Nephron (organoid): ENCODE measurements around the gene CDK18.

Source experiments
- H3K27ac Mint-ChIP-seq, 3 experiments: 2 replicates each; pipeline ENCODE4 v1.8.0; 2020; ENCODE audit warnings: mixed read lengths in 3 of 3, mild to moderate bottlenecking in 2 of 3, moderate library complexity in 1 of 3
- H3K27me3 Mint-ChIP-seq: 2 replicates; pipeline ENCODE4 v1.8.0; 2021; ENCODE audit warnings: low read depth, mild to moderate bottlenecking, moderate library complexity, mixed read lengths
- H3K36me3 Mint-ChIP-seq: 2 replicates; pipeline ENCODE4 v1.8.0; 2020; ENCODE audit warnings: low read depth, mixed read lengths
- H3K4me1 Mint-ChIP-seq: 2 replicates; pipeline ENCODE4 v1.8.0; 2020; ENCODE audit warnings: mixed read lengths
- H3K4me3 Mint-ChIP-seq, 3 experiments: 2 replicates each; pipeline ENCODE4 v1.8.0; 2020; ENCODE audit warnings: mild to moderate bottlenecking in 3 of 3, mixed read lengths in 3 of 3, moderate library complexity in 2 of 3
- H3K9me3 Mint-ChIP-seq: 2 replicates; pipeline ENCODE4 v1.8.0; 2020; ENCODE audit warnings: mixed read lengths
- TF ChIP-seq, protein P1 (sequence below), 3 experiments: fragments of 200-600 bp; sonication (generic); IDR thresholded peaks; one replicate each; pipeline ENCODE4 v1.5.0; 2021; ENCODE audit warnings: antibody characterized with exemption in 3 of 3; ENCODE audit not compliant: unreplicated experiment in 3 of 3

CDK18 gene

DNA sequence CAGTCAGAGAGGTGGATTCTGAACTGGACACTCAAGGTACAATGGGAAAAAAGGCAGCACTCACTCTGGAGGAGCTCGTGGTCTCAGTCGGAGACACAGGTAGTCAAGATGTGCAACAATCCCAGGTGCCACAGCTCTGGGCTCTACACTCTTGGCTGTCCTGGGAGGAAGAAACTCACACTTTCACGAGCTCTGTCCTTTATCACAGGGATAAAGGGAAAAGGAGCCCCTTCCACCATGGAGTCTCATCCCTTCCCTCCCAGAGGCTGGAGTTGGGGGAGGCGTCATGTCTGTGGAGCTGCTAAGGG is 20.3 kb downstream of the CDK18 start:
- Mint-ChIP-seq H3K9me3 (no peaks in the 10 kb centered on the region), H3K36me3 (peaks cover 9% of the 10 kb centered on the region), H3K27me3 (peaks cover 22% of the 10 kb centered on the region), H3K4me3 (no peak overlapping the region), H3K27ac (no peak overlapping the region), H3K4me1 (peaks cover 17% of the 10 kb centered on the region)
- TF ChIP-seq, protein P1, sequence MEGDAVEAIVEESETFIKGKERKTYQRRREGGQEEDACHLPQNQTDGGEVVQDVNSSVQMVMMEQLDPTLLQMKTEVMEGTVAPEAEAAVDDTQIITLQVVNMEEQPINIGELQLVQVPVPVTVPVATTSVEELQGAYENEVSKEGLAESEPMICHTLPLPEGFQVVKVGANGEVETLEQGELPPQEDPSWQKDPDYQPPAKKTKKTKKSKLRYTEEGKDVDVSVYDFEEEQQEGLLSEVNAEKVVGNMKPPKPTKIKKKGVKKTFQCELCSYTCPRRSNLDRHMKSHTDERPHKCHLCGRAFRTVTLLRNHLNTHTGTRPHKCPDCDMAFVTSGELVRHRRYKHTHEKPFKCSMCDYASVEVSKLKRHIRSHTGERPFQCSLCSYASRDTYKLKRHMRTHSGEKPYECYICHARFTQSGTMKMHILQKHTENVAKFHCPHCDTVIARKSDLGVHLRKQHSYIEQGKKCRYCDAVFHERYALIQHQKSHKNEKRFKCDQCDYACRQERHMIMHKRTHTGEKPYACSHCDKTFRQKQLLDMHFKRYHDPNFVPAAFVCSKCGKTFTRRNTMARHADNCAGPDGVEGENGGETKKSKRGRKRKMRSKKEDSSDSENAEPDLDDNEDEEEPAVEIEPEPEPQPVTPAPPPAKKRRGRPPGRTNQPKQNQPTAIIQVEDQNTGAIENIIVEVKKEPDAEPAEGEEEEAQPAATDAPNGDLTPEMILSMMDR (IDR thresholded peaks at IDR 0.05; ENCODE audit: unreplicated experiment in 3 of 3): no peak

GRCh38 chr1:205525495-205526285 is 21.2 kb downstream of the CDK18 start:
- Mint-ChIP-seq H3K4me1 (peaks cover 12% of the 10 kb centered on the region), H3K4me3 (no peak overlapping the region), H3K9me3 (no peaks in the 10 kb centered on the region), H3K27me3 (peaks cover 27% of the 10 kb centered on the region), H3K27ac (no peak overlapping the region), H3K36me3 (peaks cover 11% of the 10 kb centered on the region)
- TF ChIP-seq, protein P1 (IDR thresholded peaks at IDR 0.05; ENCODE audit: unreplicated experiment in 3 of 3): no peak

DNA sequence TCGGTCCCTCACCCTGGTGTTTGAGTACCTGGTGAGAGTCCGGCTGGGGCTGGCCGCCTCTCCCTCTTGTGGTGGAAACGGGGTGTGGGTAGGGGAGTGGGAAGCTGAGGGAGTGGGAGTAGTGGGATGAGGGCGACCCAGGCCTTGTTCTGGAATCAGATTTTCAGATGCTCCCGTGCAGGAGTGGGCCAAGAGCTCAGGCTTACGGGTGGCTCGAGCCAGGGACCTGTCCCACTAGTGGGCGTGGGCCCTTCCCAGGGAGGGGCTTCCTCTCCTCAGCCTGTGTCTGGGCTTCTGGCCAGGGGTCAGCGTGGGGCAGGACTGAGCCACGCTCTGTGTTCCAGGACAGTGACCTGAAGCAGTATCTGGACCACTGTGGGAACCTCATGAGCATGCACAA is 22.0 kb downstream of the CDK18 start:
- Mint-ChIP-seq H3K9me3 (no peaks in the 10 kb centered on the region), H3K36me3 (peaks cover 13% of the 10 kb centered on the region), H3K27ac (no peak overlapping the region), H3K27me3 (peaks cover 25% of the 10 kb centered on the region), H3K4me1 (peaks cover 12% of the 10 kb centered on the region), H3K4me3 (no peak overlapping the region)
- TF ChIP-seq, protein P1 (IDR thresholded peaks at IDR 0.05; ENCODE audit: unreplicated experiment in 3 of 3): no peak

GRCh38 chr1:205527931-205528330 is 23.5 kb downstream of the CDK18 start:
- peaks cover 19% of the 10 kb centered on the region for H3K27me3 Mint-ChIP-seq
- H3K4me3 Mint-ChIP-seq: no peak overlapping the region
- H3K4me1 Mint-ChIP-seq: peaks cover 7% of the 10 kb centered on the region
- TF ChIP-seq, protein P1 (IDR thresholded peaks at IDR 0.05; ENCODE audit: unreplicated experiment in 3 of 3): no peak
- H3K9me3 Mint-ChIP-seq: no peaks in the 10 kb centered on the region
- peaks cover 13% of the 10 kb centered on the region for H3K36me3 Mint-ChIP-seq
- peak overlapping the region in 1 of 3 experiments; percentile 49 for H3K27ac Mint-ChIP-seq

GRCh38 chr1:205528446-205528886 is 24.0 kb downstream of the CDK18 start:
- peak overlapping the region in 1 of 3 experiments; percentile 8 for H3K4me3 Mint-ChIP-seq
- peak overlapping the region in 1 of 3 experiments; percentile 49 for H3K27ac Mint-ChIP-seq
- TF ChIP-seq, protein P1 (IDR thresholded peaks at IDR 0.05; ENCODE audit: unreplicated experiment in 3 of 3): no peak
- H3K4me1 Mint-ChIP-seq: peaks cover 9% of the 10 kb centered on the region
- peaks cover 19% of the 10 kb centered on the region for H3K27me3 Mint-ChIP-seq
- peaks cover 13% of the 10 kb centered on the region for H3K36me3 Mint-ChIP-seq
- no peaks in the 10 kb centered on the region for H3K9me3 Mint-ChIP-seq
